Brain microvascular endothelial cell (primary cell): Measurements from ENCODE around the gene GRXCR1.

Experiments used
- DNase-seq: peaks from one replicate; pipeline ENCODE4 v3.0.0-alpha.2; 2020
- H3K27ac ChIP-seq: fragments of 250-450 bp; sonication (Bioruptor Pico); 2 replicates; pipeline ENCODE4 v1.5.1; 2020; ENCODE audit warnings: mild to moderate bottlenecking, moderate library complexity
- H3K27me3 ChIP-seq: fragments of 250-450 bp; sonication (Bioruptor Pico); replicated peaks from 2 replicates; pipeline ENCODE4 v1.5.1; 2020; ENCODE audit warnings: mild to moderate bottlenecking
- H3K36me3 ChIP-seq: fragments of 250-450 bp; sonication (Bioruptor Pico); replicated peaks from 2 replicates; pipeline ENCODE4 v1.5.1; 2020; ENCODE audit warnings: mild to moderate bottlenecking
- H3K4me3 ChIP-seq: 2 replicates; pipeline ENCODE4 v1.5.1; 2011; ENCODE audit warnings: low read depth, mild to moderate bottlenecking, control low read depth, low read length, moderate library complexity
- CTCF ChIP-seq: IDR thresholded peaks from 2 replicates; pipeline ENCODE4 v1.5.1; 2011; ENCODE audit warnings: low read depth, mild to moderate bottlenecking, moderate library complexity, low read length, control low read depth, inconsistent platforms; ENCODE audit errors: missing control alignments
- in situ Hi-C: cut with HindIII; loops from 2 replicates; pipeline ENCODE4 v1.10.0; 2017; ENCODE audit warnings: low sequenced_read_pairs, low pct_ligation_motif_present

Gene GRXCR1

GRCh38 chr4:42892413-42892812, at the start of gene GRXCR1:
TSS of gene GRXCR1 (plus strand) at chr4:42892713. CDS start at chr4:42893267, 554 bp downstream.
- DNase-seq = no peak
- TF ChIP-seq CTCF = no peak
- Histone ChIP-seq H3K36me3 (no peaks in the 10 kb centered on the region), H3K4me3 (no peak within 1 kb of the TSS), H3K27ac (no peak within 1 kb of the TSS), H3K27me3 (no peaks in the 10 kb centered on the region)
- in situ Hi-C loops = no loop called here

- no peak for TF ChIP-seq CTCF
- no peak for DNase-seq
- Histone ChIP-seq H3K36me3 (no peaks in the 10 kb centered on the region), H3K27me3 (no peaks in the 10 kb centered on the region), H3K27ac (no peak overlapping the region), H3K4me3 (no peak overlapping the region)
- in situ Hi-C loops = no loop called here
Measured at GRCh38 chr4:42843694-42844093, 48.8 kb upstream of the GRXCR1 start.

DNA sequence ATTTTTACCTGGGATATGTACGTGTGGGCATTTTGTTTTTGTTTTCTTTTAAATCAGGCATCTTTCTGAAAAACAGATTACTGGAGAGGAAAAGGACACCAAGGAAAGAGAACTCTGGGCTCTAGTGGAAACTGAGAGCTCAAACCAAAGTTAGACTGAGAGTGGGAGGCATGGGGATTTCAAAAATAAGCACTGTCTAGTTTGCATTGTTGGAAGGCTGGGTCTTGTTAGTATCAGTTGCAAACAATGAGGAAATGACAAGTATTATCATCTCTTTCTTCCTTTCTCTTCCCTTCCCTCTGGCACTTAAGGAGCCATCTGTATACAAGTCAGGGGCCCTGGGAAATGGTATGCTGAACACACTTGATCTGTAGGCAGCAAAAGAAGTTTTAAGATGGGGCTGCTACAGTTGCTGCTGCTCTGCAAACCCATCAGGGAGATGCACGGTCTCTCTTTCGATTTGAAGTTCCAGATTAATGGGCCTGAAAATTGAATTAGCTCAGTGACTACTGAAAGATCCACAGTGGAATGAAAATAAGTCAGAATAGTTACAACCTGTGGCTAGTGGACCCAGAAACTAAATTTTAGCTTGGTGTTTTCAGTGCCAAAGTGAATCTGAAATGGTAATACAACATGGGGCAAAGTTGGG, 48.0 kb upstream of the GRXCR1 start:
- H3K4me3 ChIP-seq = no peak overlapping the region
- in situ Hi-C loops = no loop called here
- H3K36me3 ChIP-seq = no peaks in the 10 kb centered on the region
- no peak overlapping the region for H3K27ac ChIP-seq
- H3K27me3 ChIP-seq = no peaks in the 10 kb centered on the region
- DNase-seq = no peak
- TF ChIP-seq CTCF = no peak

- no peaks in the 10 kb centered on the region for H3K36me3 ChIP-seq
Measured at GRCh38 chr4:42845586-42845985, 46.9 kb upstream of the GRXCR1 start.

GRCh38 chr4:42855779-42856178, 36.7 kb upstream of the GRXCR1 start:
- in situ Hi-C loops = no loop called here
- DNase-seq = no peak
- TF ChIP-seq CTCF = no peak
- Histone ChIP-seq H3K27ac (no peak overlapping the region), H3K27me3 (no peaks in the 10 kb centered on the region), H3K4me3 (no peak overlapping the region), H3K36me3 (no peaks in the 10 kb centered on the region)

More at GRCh38 chr4:42845586-42845985, 46.9 kb upstream of the GRXCR1 start:
- in situ Hi-C loops = no loop called here
- no peak for DNase-seq
- Histone ChIP-seq H3K27me3 (no peaks in the 10 kb centered on the region), H3K4me3 (no peak overlapping the region), H3K27ac (no peak overlapping the region)
- no peak for TF ChIP-seq CTCF
